GM12874 (cell line): Measurements from ENCODE around the gene LACTB.

Source experiments
- TF ChIP-seq, protein P1 (sequence below): IDR thresholded peaks from 2 replicates; pipeline ENCODE4 v1.5.1; 2011; ENCODE audit warnings: low read depth, mild to moderate bottlenecking, control low read depth, low read length, moderate library complexity; ENCODE audit not compliant: insufficient read depth

LACTB gene

DNA sequence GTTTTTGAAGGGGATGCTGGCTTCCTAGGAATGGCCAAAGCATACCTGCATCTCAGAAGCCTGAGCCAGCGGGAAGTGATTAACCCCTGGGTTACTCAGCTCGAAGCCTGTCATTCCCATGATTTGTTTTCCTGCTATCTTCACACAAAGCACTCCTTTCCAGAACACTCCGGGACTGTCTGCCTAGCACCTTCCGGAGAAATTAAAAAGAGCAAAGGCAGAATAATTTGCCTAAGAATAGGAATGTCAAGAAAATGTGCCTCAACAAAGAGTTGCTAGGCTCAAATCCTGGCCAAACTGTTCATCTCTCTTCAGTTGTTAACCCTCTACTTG lies 45.0 kb upstream of the LACTB start:
- TF ChIP-seq, protein P1, sequence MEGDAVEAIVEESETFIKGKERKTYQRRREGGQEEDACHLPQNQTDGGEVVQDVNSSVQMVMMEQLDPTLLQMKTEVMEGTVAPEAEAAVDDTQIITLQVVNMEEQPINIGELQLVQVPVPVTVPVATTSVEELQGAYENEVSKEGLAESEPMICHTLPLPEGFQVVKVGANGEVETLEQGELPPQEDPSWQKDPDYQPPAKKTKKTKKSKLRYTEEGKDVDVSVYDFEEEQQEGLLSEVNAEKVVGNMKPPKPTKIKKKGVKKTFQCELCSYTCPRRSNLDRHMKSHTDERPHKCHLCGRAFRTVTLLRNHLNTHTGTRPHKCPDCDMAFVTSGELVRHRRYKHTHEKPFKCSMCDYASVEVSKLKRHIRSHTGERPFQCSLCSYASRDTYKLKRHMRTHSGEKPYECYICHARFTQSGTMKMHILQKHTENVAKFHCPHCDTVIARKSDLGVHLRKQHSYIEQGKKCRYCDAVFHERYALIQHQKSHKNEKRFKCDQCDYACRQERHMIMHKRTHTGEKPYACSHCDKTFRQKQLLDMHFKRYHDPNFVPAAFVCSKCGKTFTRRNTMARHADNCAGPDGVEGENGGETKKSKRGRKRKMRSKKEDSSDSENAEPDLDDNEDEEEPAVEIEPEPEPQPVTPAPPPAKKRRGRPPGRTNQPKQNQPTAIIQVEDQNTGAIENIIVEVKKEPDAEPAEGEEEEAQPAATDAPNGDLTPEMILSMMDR = no peak

DNA sequence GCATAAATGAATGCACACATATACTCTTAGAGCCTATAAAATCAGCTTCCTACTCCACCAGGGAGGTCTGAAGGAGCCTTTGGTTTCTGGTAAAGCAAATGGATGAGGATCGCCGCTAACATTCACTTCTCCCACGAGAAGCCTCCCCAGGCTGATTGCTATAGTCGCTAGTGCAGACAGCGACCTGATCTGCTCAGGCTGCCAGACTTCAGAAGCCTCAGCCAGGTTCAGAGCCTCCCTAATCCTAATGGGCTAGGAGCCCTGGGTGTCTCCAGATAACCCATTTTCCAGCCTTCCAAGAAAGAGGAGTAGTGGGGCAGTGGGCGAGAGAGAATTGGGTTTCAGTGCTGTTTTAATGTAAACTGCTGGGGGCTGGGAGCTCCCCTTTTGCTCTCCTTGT lies 43.7 kb upstream of the LACTB start:
- TF ChIP-seq, protein P1 = no peak

DNA sequence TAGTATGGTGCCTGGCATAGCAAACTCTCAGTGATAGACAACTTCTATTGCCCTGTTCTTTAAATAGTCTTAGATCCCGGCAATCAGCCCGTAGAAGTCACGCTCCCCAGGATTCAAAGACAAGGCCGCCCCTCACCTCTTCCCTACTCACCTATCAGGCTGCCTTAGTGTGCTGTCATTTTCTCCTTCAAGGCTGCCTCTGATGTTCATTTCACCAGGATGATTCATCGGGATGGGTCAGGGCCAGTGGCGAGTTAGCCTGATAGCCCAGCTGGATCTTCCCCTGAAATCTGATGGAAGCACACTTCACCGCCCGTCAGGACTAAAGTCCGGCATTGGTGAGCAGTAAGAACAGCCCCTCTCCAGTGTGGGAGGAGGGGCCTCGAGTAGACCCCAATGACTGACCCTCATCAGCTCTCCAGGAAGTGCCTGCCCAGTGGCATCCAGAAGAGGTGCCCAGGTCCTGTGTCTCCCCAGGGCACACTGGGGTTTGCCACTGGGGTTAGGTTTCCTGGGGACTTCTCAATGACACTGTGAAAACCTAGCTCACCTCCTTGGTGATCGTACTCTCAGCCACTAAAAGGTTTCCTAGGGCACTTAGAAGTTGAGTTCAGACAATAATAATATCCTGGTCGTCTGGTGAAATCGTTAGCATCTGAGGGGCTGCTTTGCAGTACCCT lies 41.6 kb upstream of the LACTB start:
- TF ChIP-seq, protein P1 = no peak

DNA sequence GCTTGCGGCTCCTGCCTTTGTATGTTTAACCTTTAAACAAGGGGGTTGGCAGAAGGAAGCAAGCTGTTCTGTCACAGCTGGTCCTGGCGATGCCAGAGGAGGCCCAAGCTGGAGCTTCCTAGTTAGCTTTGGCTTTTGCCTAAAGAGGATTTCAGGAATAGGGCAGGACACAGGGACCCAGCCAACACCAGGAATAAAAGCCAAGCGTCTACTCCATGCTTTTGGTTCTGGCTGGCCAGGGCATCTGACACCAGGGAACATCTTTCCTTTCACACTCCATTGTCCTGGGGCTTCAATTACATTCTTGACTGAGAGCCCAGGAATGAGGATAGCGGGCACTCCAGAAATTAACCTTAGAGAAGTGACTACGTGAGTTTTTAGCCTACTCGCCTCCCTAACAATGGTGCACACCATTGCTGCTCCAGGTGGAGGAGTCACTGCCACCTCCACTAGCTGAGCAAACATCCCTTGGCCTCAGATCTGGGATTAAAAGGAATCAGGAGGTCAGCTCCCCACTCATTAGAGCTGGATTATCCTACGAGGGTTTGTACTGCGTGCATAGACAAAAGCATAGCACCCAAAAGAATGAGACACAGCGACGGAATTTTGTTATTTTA lies 40.9 kb upstream of the LACTB start:
- TF ChIP-seq, protein P1 = no peak

DNA sequence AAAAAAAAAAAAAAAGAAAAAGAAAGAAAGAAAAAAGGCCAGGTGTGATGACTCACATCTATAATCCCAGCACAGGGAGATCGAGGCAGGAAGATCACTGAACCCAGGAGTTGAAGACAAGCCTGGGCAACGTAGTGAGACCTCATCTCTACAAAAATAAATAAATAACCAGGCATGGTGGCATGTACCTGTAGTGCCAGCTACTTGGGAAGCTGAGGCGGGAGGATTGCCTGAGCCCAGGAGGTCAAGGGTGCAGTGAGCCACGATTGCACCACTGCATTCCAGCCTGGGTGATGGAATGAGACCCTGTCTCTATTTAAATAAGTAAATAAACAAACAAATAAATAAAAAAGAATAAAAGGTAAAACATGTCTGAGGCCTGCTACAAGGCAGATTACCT lies 39.3 kb upstream of the LACTB start:
- TF ChIP-seq, protein P1 = no peak

DNA sequence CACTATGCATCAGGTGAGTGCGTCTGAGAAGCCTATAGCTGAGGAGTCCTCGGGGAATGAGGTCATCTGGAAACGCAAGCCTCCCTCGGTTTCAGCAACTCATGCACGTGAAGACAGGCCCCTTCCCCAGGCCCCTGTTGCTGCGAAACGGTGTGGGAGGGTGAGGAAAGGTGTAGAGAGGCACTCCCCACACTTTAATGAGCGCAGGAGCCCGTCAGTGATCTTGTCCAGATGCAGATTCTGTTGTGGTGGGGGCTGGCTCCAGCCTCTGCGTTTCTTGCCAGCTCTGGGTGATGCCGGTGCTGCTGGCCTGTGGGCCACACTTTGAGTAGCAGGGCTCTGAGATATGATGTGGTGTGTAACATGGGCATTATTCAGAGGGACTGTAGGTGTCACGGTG lies 38.6 kb upstream of the LACTB start:
- TF ChIP-seq, protein P1 = no peak

DNA sequence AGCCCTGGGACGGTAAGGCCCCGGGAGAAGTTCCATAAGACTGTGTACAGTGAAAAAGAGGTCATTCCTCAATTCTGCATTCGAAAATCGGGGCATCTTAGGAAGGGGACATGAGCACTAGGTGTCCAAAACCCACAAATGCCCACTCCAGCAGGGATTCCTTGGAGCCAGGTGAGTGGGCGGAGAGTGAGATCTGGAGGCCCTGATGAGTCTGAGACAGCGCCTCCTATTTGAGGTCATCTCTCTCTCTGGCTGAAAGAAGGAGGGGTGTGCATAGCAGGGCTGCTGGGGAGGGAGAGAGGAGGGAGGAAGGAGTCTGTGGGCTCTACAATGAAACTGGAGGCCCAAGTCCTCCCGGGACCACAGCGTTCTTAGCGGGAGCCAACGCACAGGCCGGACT lies 38.1 kb upstream of the LACTB start:
- TF ChIP-seq, protein P1 = no peak
